GM12892 (cell line): ENCODE results near the gene RPL36AL.

Experiments
- DNase-seq: peaks from one replicate; pipeline ENCODE4 v3.0.0; 2011; ENCODE audit not compliant: insufficient read length
- FAIRE-seq: peaks from 2 replicates; lab custom pipeline; 2011; peaks lifted over from hg19 to GRCh38; lab: Jason Lieb, UNC
- POLR2A ChIP-seq: IDR thresholded peaks from 2 replicates; pipeline ENCODE4 v1.6.1; 2011; ENCODE audit warnings: low read depth, low read length, control low read depth
- POLR2AphosphoS5 ChIP-seq: IDR thresholded peaks from 2 replicates; pipeline ENCODE4 v1.6.1; 2011; ENCODE audit warnings: low read depth, low read length, control low read depth
- TAF1 ChIP-seq: IDR thresholded peaks from 2 replicates; pipeline ENCODE4 v1.6.1; 2011; ENCODE audit warnings: low read depth, mild to moderate bottlenecking, control low read depth, low read length, borderline replicate concordance

The RPL36AL gene

GRCh38 chr14:49584058-49584457, 36.4 kb downstream of the RPL36AL start:
- TF ChIP-seq POLR2AphosphoS5 (no peak; the same call in 1 of the 2 replicates), POLR2A (peak; percentile 39; the same call in 1 of the 2 replicates), TAF1 (no peak)
- no peak for FAIRE-seq
- DNase-seq = no peak

DNA sequence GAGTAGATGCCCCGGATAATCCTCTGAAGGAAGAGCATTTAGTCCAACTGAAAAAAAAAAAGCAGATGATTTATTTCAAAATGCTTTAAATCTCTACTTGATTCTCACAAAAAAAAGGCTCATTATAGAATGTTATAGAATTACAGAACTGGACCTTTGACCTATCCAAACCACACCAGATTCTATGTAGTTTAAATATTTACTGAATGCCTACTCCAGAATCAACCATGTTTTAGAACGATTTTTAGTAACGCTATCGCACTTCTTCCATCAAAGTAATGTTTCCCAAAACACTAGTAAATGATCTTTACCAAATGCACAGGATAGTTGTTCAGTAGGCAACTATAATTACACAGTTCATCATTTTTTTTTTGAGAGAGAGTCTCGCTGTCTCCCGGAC, 36.8 kb downstream of the RPL36AL start:
- FAIRE-seq (no peak), DNase-seq (no peak)
- TF ChIP-seq POLR2AphosphoS5 = no peak
- no peak for TF ChIP-seq TAF1
- no peak for TF ChIP-seq POLR2A

DNA sequence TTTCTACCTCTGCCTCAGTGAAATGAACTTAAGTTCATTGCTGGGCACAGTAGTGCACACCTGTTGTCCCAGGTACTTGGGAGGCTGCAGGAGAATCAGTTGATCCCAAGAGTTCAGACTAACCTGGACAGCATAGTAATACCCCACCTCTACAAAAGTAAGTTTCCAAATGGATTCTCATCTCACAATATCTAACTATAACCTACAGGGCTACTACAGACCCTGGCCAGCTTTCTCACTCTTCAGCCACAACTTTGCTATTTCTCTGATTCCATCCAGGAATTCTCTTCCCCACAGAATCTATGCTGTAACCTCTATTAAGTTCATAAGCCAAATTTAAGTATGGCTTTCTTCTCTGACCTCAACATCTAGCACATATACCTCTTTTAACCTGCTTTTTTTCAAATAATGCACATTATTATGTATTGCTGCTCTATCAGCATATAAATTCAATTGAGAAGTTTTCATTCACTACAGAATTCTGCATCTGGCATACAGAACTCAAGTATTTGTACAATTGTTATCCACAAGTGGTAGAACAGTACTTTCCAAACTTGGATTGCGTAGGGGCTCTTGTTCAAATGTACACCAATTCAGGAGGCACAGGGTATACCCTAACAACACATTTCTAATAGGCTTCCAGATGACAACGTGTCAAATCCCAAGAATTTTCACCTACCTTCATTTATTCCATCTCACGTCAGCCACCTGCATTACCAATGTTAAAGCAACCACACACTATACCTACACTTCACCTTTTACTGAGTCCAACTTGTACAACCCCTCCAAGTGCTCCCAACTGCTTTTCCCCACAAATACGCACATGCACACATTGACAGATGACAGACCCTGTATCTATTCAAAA, 38.1 kb downstream of the RPL36AL start:
- peak; percentile 82 for TF ChIP-seq POLR2AphosphoS5
- TF ChIP-seq TAF1 = no peak
- TF ChIP-seq POLR2A = peak; percentile 63; the same call in 1 of the 2 replicates
- no peak for FAIRE-seq
- no peak for DNase-seq

DNA sequence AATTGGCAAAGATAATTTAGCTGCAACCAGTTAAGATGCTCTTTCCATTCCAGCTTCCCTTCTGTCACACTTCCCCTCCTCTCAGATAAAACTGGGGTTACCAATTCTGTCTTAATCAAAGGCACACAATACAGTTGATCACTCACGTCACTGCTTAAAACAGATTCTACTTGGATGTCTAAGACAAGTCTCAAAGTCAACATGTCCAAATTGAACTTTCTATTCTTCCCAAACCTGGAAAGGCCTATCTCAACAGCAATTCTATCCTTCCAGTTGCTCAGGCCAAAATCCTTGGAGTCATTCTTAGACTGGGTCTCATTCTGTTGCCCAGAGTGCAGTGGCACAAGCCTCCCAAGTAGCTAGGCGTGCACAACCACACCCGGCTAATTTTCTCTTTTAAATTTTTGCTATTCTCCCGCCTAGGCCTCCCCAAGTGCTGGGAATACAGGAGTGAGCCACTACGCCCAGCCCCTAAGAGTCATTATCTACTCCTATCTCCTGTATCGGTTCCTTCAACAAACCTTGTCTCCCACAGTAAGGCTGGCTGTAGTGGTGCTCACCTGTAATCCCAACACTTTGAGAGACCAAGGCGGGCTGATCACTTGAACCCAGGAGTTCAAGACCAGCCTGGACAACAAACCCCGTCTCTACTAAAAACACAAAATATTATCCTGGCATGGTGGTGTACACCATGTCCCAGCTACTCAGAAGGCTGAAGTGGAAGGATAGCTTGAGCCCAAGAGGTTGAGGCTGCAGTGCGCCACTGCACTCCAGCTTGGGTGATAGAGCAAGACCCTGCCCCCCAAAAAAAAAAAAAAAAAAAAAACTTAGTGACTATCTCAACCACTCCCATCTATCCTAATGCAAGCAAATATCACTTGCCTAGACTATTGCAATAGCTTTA, 39.0 kb downstream of the RPL36AL start:
- no peak for DNase-seq
- no peak for TF ChIP-seq TAF1
- TF ChIP-seq POLR2A = peak; percentile 32; the same call in 1 of the 2 replicates
- TF ChIP-seq POLR2AphosphoS5 = peak; percentile 32; the same call in 1 of the 2 replicates
- FAIRE-seq = no peak

GRCh38 chr14:49579841-49580240, 40.6 kb downstream of the RPL36AL start:
- no peak for FAIRE-seq
- DNase-seq = no peak
- TF ChIP-seq TAF1 = no peak
- no peak; the same call in 1 of the 2 replicates for TF ChIP-seq POLR2A
- TF ChIP-seq POLR2AphosphoS5 = no peak

GRCh38 chr14:49578141-49578540, 42.3 kb downstream of the RPL36AL start:
- DNase-seq (no peak), FAIRE-seq (no peak)
- TF ChIP-seq POLR2AphosphoS5 = no peak
- TF ChIP-seq POLR2A = no peak
- TF ChIP-seq TAF1 = no peak

GRCh38 chr14:49574038-49574437, 46.4 kb downstream of the RPL36AL start:
- DNase-seq (no peak), FAIRE-seq (no peak)
- TF ChIP-seq POLR2AphosphoS5 = no peak
- no peak for TF ChIP-seq POLR2A
- TF ChIP-seq TAF1 = no peak

DNA sequence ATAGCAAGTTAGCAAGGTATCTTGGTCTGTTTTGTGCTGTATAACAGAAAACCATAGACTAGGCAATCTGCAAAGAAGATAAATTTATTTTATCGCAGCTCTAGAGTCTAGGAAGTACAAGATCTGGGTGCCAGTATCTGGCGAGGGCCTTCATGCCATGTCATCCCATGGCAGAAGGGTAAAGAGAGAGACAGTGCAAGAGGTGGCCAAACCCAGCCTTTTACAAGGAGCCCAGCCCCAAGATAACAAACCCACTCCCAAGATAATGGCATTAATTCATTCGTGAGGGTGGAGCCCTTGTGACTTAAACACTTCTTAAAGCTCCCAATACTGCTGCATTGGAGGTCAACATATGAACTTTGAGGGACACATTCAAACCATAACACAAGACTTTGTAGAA, 51.1 kb downstream of the RPL36AL start:
- DNase-seq (no peak), FAIRE-seq (no peak)
- TF ChIP-seq POLR2AphosphoS5 = no peak
- no peak for TF ChIP-seq POLR2A
- TF ChIP-seq TAF1 = no peak
